ENCODE measurements around the gene FRMPD1.
"Not testable (repeated sequence)": the region's sequence is repeated elsewhere in the genome, so short reads cannot be mapped to it uniquely, and the experiment has no call there.

The FRMPD1 gene

GRCh38 chr9:37745970-37746369, 95.2 kb downstream of the FRMPD1 start:
- no peak for DNase-seq

GRCh38 chr9:37746448-37747270, 95.9 kb downstream of the FRMPD1 start:
- DNase-seq = no peak

GRCh38 chr9:37747271-37747753, 96.6 kb downstream of the FRMPD1 start:
- DNase-seq = peak; percentile 75

GRCh38 chr9:37749129-37749528, 98.4 kb downstream of the FRMPD1 start:
- DNase-seq = no peak

GRCh38 chr9:37751186-37751585, 100.4 kb downstream of the FRMPD1 start:
- DNase-seq = no peak

GRCh38 chr9:37751704-37752103, 101.0 kb downstream of the FRMPD1 start:
- not testable (repeated sequence) for DNase-seq

- DNase-seq = not testable (repeated sequence)
Measured at GRCh38 chr9:37752112-37752511, 101.4 kb downstream of the FRMPD1 start.

- peak; percentile 43 for DNase-seq
Measured at GRCh38 chr9:37752642-37753488, 102.1 kb downstream of the FRMPD1 start.

- peak; percentile 83 for DNase-seq
Measured at GRCh38 chr9:37753489-37754190, 102.9 kb downstream of the FRMPD1 start, which contains the start of gene TRMT10B. Gene TRMT10B, plus strand, starts transcription at chr9:37753805. Its CDS starts 8,127 bp downstream, at chr9:37761932.

GRCh38 chr9:37758747-37759146, 108.0 kb downstream of the FRMPD1 start:
- DNase-seq = no peak

GRCh38 chr9:37760416-37761161, 109.8 kb downstream of the FRMPD1 start:
- no peak for DNase-seq

- no peak for DNase-seq
Measured at GRCh38 chr9:37761511-37761910, 110.8 kb downstream of the FRMPD1 start.

GRCh38 chr9:37765263-37765662, 114.5 kb downstream of the FRMPD1 start:
- not testable (repeated sequence) for DNase-seq

- no peak for DNase-seq
Measured at GRCh38 chr9:37769306-37769705, 118.6 kb downstream of the FRMPD1 start.

GRCh38 chr9:37769995-37770394, 119.2 kb downstream of the FRMPD1 start:
- DNase-seq = no peak

GRCh38 chr9:37775216-37775919, 124.6 kb downstream of the FRMPD1 start:
- no peak for DNase-seq

- DNase-seq = no peak
Measured at GRCh38 chr9:37776328-37776727, 125.6 kb downstream of the FRMPD1 start.

GRCh38 chr9:37778534-37778933, 127.8 kb downstream of the FRMPD1 start:
- DNase-seq = no peak

GRCh38 chr9:37784291-37784615, 133.5 kb downstream of the FRMPD1 start:
- DNase-seq = peak; percentile 12

GRCh38 chr9:37784616-37785483, 134.1 kb downstream of the FRMPD1 start, which contains the start of gene EXOSC3:
Gene EXOSC3, minus strand, starts transcription at chr9:37785064. Its CDS starts 20 bp downstream, at chr9:37785044.
- peak; percentile 92 for DNase-seq

GRCh38 chr9:37787059-37787458, 136.3 kb downstream of the FRMPD1 start:
- DNase-seq = no peak

Data from activated CD4-positive, alpha-beta T cell treated with anti-CD3 and anti-CD28 coated beads for 48 hours (primary cell).